Body of pancreas (tissue), 4 donors: ENCODE measurements around the gene MPC1L.
A peak's percentile ranks its signal among the peaks of the same experiment; 100 is the strongest.

Source experiments
- POLR2A ChIP-seq, 3 donors: fragments of 450-650 bp; IDR thresholded peaks; one replicate each; pipeline ENCODE4 v1.6.1; 2016; ENCODE audit warnings: antibody characterized with exemption in 3 of 3, mild to moderate bottlenecking in 2 of 3
- TF ChIP-seq, protein P1 (sequence below), 7 experiments: fragments of 450-650 bp in 4 of 7; fragments of 200-600 bp in 3 of 7; sonication (generic) in 3 of 7; IDR thresholded peaks; one replicate each; pipeline ENCODE4 v1.5.1; 2016 to 2019; ENCODE audit warnings: antibody characterized with exemption in 7 of 7

DNA sequence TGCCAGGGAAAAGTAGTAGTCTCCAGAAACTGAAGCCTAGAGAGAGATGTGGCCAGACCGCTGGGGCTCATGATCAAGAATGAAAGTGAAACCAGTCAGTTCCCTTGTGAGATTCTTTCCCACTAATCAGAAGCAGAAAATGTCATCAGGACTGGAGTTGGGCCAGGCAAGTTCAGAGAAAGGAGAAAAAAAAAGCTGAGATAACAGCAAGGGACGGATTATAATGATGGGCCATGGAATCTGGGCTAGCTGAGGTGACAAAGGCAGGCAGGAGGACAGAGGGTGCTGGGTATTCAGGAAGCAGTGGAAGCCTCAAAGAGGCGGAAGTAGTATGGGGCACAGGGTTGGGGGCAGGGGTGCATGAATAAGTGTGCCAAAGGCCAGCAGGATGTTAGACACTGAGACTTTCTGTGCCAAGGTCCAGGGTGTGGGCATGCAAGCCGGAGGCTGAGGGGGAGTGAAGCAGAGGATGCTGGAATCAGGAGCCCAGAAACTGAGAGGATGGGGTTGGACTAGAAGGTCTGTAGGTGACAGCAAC is 21.7 kb downstream of the MPC1L start:
- peak in 1 of 3 donors; percentile 26 for TF ChIP-seq POLR2A (IDR thresholded peaks at IDR 0.05)
- TF ChIP-seq, protein P1, sequence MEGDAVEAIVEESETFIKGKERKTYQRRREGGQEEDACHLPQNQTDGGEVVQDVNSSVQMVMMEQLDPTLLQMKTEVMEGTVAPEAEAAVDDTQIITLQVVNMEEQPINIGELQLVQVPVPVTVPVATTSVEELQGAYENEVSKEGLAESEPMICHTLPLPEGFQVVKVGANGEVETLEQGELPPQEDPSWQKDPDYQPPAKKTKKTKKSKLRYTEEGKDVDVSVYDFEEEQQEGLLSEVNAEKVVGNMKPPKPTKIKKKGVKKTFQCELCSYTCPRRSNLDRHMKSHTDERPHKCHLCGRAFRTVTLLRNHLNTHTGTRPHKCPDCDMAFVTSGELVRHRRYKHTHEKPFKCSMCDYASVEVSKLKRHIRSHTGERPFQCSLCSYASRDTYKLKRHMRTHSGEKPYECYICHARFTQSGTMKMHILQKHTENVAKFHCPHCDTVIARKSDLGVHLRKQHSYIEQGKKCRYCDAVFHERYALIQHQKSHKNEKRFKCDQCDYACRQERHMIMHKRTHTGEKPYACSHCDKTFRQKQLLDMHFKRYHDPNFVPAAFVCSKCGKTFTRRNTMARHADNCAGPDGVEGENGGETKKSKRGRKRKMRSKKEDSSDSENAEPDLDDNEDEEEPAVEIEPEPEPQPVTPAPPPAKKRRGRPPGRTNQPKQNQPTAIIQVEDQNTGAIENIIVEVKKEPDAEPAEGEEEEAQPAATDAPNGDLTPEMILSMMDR (IDR thresholded peaks at IDR 0.05) = no peak
